HEK293T (cell line): ENCODE data around the gene CDH2.
A peak's percentile ranks its signal among the peaks of the same experiment; 100 is the strongest.

Experiments
- CTCF ChIA-PET: fragments of 350-600 bp; formaldehyde crosslinking; extraction: SDS; loops from one replicate; lab custom pipeline; 2021; ENCODE audit warnings: antibody characterized with exemption, inconsistent platforms; lab: Yijun Ruan, JAX
- POLR2A ChIA-PET: fragments of 350-600 bp; formaldehyde crosslinking; extraction: SDS; loops from one replicate; lab custom pipeline; 2020; ENCODE audit warnings: antibody characterized with exemption, inconsistent platforms; lab: Yijun Ruan, JAX
- DNase-seq: peaks from one replicate; pipeline ENCODE4 v3.0.0; 2012; ENCODE audit warnings: mixed read lengths; ENCODE audit errors: extremely low spot score
- ARNT ChIP-seq: fragments of 450-650 bp; IDR thresholded peaks from 2 replicates; pipeline ENCODE4 v1.6.1; 2017; ENCODE audit warnings: mild to moderate bottlenecking
- BHLHE40 ChIP-seq: fragments of 450-650 bp; IDR thresholded peaks from 2 replicates; pipeline ENCODE4 v1.6.1; 2016; ENCODE audit warnings: mild to moderate bottlenecking, moderate library complexity, borderline replicate concordance
- CTBP1 ChIP-seq: fragments of 450-650 bp; IDR thresholded peaks from 2 replicates; pipeline ENCODE4 v1.6.1; 2016; ENCODE audit warnings: borderline replicate concordance
- ELF4 ChIP-seq: fragments of 450-650 bp; IDR thresholded peaks from 2 replicates; pipeline ENCODE4 v1.6.1; 2017; ENCODE audit warnings: antibody characterized with exemption
- FOXA1 ChIP-seq: fragments of 450-650 bp; IDR thresholded peaks from 2 replicates; pipeline ENCODE4 v1.6.1; 2016; ENCODE audit warnings: mild to moderate bottlenecking
- FOXK2 ChIP-seq: fragments of 450-650 bp; IDR thresholded peaks from 2 replicates; pipeline ENCODE4 v1.6.1; 2016; ENCODE audit warnings: mild to moderate bottlenecking
- FOXM1 ChIP-seq: fragments of 450-650 bp; IDR thresholded peaks from 2 replicates; pipeline ENCODE4 v1.6.1; 2017; ENCODE audit warnings: mild to moderate bottlenecking, borderline replicate concordance
- HDGF ChIP-seq: fragments of 450-650 bp; IDR thresholded peaks from 2 replicates; pipeline ENCODE4 v1.6.1; 2017; ENCODE audit warnings: antibody characterized with exemption, borderline replicate concordance
- L3MBTL2 ChIP-seq: fragments of 450-650 bp; conservative IDR thresholded peaks from 2 replicates; pipeline ENCODE4 v1.6.1; 2016; ENCODE audit warnings: mild to moderate bottlenecking
- LEF1 ChIP-seq: fragments of 450-650 bp; IDR thresholded peaks from 2 replicates; pipeline ENCODE4 v1.6.1; 2017; ENCODE audit warnings: mild to moderate bottlenecking, borderline replicate concordance
- NFRKB ChIP-seq: fragments of 450-650 bp; IDR thresholded peaks from 2 replicates; pipeline ENCODE4 v1.6.1; 2016; ENCODE audit warnings: mild to moderate bottlenecking, moderate library complexity
- SP1 ChIP-seq: fragments of 450-650 bp; IDR thresholded peaks from 2 replicates; pipeline ENCODE4 v1.6.1; 2017
- SUZ12 ChIP-seq: fragments of 450-650 bp; IDR thresholded peaks from 2 replicates; pipeline ENCODE4 v1.6.1; 2016; ENCODE audit warnings: mild to moderate bottlenecking
- TARDBP ChIP-seq: fragments of 450-650 bp; IDR thresholded peaks from 2 replicates; pipeline ENCODE4 v1.6.1; 2016
- ZNF384 ChIP-seq: fragments of 450-650 bp; IDR thresholded peaks from 2 replicates; pipeline ENCODE4 v1.6.1; 2016
- TF ChIP-seq, protein P1 (sequence below): fragments of 450-650 bp; IDR thresholded peaks from 2 replicates; pipeline ENCODE4 v1.6.1; 2016

The CDH2 gene

GRCh38 chr18:28091197-28091596 lies 85.7 kb downstream of the CDH2 start:
- TF ChIP-seq HDGF (no peak), SP1 (no peak), FOXA1 (no peak), ELF4 (no peak)
- no peak for DNase-seq
- ChIA-PET CTCF (no interaction called here), POLR2A (no interaction called here)

GRCh38 chr18:28088477-28088876 lies 88.5 kb downstream of the CDH2 start:
- DNase-seq: no peak
- CTCF ChIA-PET: no interaction called here
- POLR2A ChIA-PET: interaction anchor here (1.6 kb wide), 1 partner anchor 89 kb away, joined by 5 read pairs; the partner anchor contains the start of gene CDH2
- TF ChIP-seq CTBP1 (no peak), ARNT (no peak), L3MBTL2 (no peak), ZNF384 (no peak), FOXK2 (no peak)

DNA sequence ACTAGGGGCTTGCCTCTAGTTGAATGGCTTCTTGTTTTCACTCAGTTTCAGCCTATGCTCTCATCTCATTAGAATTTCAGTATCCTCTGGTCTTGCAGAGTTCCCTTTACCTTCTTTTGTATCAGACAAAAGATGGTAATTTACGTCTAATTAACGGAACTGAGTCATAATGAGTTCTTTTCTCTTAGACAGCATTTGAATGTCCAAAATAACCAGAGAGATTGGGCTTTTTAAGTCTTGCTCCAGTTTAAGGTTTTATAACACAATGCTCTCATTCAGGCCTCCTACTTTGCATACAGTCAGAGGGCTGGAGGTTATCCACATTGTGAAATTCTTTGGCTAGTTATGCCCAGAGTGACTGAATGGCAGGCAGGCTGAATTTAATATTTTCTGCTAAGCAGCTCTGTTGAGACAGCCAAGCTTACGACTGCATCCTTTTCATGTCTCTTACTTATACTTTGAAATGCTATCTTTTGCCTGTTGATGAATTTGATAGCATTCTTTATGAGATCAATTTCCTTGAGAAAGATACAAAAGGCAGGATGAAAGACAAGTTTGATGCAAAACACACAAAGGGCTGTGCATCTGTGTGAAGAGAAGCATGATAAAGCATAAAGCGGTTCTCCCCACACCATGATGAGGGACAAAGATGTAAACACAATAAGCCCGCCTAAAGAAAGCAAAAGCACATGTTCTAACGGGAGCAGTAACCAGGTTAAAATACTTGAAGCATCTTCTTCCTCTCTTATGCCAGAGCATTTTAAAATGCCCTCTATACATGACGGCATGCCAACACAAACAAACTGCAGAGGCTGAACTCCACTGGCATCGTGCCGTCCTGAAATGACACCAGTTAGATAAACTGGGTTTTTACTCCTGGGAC lies 90.0 kb downstream of the CDH2 start:
- POLR2A ChIA-PET: no interaction called here
- TF ChIP-seq L3MBTL2 (0 out of 2 replicates have a peak, but pooled peaks have one; percentile 31), TARDBP (no peak)
- DNase-seq: no peak
- CTCF ChIA-PET: no interaction called here

DNA sequence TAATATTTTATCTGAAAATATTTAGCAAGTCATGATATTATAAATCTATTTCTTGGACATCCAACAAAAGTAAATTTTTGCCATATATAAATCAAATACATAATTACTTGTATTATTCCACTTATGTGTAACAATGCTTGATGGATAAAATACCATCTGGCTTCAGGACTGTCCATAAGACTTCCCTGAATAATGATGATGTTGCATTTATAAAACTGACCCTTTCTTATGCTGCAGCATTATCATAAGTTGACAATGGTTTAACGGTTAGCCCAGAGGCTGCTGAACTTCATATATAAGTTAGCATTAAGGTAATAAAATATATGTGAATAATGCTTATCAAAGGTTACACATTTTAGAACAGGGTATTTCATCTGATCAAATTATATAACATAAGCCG lies 95.4 kb downstream of the CDH2 start:
- POLR2A ChIA-PET: no interaction called here
- TF ChIP-seq NFRKB: no peak
- no peak for TF ChIP-seq HDGF
- no peak for TF ChIP-seq ZNF384
- TF ChIP-seq FOXA1: no peak
- TF ChIP-seq, protein P1, sequence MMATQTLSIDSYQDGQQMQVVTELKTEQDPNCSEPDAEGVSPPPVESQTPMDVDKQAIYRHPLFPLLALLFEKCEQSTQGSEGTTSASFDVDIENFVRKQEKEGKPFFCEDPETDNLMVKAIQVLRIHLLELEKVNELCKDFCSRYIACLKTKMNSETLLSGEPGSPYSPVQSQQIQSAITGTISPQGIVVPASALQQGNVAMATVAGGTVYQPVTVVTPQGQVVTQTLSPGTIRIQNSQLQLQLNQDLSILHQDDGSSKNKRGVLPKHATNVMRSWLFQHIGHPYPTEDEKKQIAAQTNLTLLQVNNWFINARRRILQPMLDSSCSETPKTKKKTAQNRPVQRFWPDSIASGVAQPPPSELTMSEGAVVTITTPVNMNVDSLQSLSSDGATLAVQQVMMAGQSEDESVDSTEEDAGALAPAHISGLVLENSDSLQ: no peak
- no peak for TF ChIP-seq SUZ12
- no peak for TF ChIP-seq ARNT
- no peak for TF ChIP-seq FOXM1
- TF ChIP-seq CTBP1: no peak
- no peak for TF ChIP-seq SP1
- TF ChIP-seq ELF4: no peak
- no peak for TF ChIP-seq TARDBP
- TF ChIP-seq FOXK2: no peak
- no peak for TF ChIP-seq BHLHE40
- no peak for TF ChIP-seq L3MBTL2
- TF ChIP-seq LEF1: no peak
- CTCF ChIA-PET: interaction anchor here (0.8 kb wide), 1 partner anchor 12 kb away, joined by 3 read pairs; no protein-coding TSS in a partner anchor
- DNase-seq: no peak

DNA sequence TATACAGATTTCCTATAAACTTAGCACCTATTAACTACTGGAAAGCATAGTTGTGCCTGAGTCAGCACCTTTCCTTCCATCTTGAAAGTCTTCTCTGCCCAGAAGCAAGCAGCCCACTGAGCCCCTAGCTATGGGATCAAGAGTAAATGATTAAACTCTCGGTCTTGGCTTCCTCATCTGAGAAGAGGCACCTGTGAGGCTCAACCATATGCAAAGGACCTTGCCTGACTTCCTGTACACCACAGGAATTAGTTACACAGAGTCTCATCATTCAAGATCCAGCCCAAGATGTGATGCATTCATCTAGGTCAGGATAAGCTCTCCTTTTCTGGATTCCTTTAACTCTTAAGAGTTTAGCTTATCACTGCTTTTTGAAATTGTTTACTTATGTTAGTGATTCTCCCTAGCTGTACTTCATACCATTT lies 96.0 kb downstream of the CDH2 start:
- no peak for DNase-seq
- POLR2A ChIA-PET: no interaction called here
- CTCF ChIA-PET: no interaction called here
- TF ChIP-seq SP1 (no peak), SUZ12 (no peak), L3MBTL2 (no peak), ZNF384 (no peak), ELF4 (no peak), ARNT (no peak), BHLHE40 (no peak), HDGF (no peak)

DNA sequence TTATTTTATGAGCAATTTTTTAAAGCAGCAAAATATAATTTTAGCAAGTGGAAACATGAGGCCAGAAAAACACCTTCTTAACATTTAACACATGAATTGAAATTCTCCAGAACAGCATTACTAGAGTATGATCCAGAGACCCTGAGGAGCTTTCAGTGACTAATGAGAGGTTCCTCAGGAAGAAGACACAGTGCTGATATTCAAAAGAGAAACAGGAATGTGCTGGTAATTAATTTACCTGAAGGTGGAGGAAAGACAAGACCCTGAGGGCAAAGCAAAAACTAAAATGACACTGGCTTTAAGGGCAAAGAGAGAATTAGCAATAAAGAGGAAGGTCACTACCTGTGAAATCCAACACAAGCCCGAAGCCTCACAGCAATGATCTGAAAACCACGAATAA lies 97.0 kb downstream of the CDH2 start:
- POLR2A ChIA-PET: interaction anchor here (0.7 kb wide), 1 partner anchor 15 kb away, joined by 3 read pairs; no protein-coding TSS in a partner anchor
- CTCF ChIA-PET: no interaction called here

More for the DNA sequence above, 97.0 kb downstream of the CDH2 start:
- no peak for TF ChIP-seq FOXA1
- no peak for TF ChIP-seq FOXM1
- no peak for TF ChIP-seq FOXK2
- TF ChIP-seq SUZ12: no peak
- TF ChIP-seq CTBP1: no peak
- TF ChIP-seq NFRKB: no peak
- no peak for TF ChIP-seq ZNF384
- TF ChIP-seq, protein P1: no peak
- TF ChIP-seq ELF4: no peak
- no peak for TF ChIP-seq TARDBP
- TF ChIP-seq ARNT: no peak
- no peak for TF ChIP-seq LEF1
- no peak for TF ChIP-seq L3MBTL2
- no peak for TF ChIP-seq BHLHE40
- TF ChIP-seq SP1: no peak
- TF ChIP-seq HDGF: no peak
- no peak for DNase-seq
